GM18517 (cell line): ENCODE results near the gene LRRC14B.
A peak's percentile ranks its signal among the peaks of the same experiment; 100 is the strongest.
"Not testable (repeated sequence)": the region's sequence is repeated elsewhere in the genome, so short reads cannot be mapped to it uniquely, and the experiment has no call there.

Experiments used
- ATAC-seq: cut with Tn5 transposase; IDR thresholded peaks from one replicate; pipeline ENCODE4 v1.9.1; 2021; ENCODE audit warnings: mild to moderate bottlenecking, moderate library complexity; ENCODE audit not compliant: unreplicated experiment

The LRRC14B gene

DNA sequence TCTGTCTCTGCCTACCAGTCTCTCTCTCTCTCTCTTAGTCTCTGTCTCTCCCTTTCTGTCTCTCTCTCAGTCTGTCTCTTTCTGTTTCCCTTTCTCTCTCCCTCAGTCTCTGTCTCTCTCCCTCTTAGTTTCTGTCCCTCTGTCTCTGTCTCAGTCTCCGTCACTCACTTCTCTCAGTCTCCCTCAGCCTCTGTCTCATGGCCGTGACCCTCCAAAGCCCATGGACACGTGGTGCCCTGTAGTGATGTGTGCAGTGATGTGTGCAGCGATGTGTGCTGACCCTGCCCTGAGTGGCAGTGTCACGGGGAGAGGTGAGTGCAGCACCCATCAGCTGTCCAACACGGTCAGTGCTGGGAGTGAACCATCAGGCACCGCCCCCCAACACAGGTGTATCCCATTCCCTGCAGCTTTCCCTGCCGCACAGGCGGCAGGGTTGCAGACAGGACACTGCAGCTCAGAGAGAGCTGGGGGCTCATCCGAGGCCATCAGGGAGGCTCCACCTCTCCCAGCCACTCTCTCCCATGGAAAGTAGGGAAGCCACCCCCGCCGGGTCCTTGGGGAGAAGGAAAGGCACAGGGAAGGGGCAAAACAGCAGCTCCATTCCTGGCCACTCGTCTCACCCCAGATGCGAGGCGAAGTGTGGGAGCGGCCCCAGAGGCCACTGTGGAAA lies 794 bp upstream of the LRRC14B start:
- ATAC-seq, result peak; percentile 55

DNA sequence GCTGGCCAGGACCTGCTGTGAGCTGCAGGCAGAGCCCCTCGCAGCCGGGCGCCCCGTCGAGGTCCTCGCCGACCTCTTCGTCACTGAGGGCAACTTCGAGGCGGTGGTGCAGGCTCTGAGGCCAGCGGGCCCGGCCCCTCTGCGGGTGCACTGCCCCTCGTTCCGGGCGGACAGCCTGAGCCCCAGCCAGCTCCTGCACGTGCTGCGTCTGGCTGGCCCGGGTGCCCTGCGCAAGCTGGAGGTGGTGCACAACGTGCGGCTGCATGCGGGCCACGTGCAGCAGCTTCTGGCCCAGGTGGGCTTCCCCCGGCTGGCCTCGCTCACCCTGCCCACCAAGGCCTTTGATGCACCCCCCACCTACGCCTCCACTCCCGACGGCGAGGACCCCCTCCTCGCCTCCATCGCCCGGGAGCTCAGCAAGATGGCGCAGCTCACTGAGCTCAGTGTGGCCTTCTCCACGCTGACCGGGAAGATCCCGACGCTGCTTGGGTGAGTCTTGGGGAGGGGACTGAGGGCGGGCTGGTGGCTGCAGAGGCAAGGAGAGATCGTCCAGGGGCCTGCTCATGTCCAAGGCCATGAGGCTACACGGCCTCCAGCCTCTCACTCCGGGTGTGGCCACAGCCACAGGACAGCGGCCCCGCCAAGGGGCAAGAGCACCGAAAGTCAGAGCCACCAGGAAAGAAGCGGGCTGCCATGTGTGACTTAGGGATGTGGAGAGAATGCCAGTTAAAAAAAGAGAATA lies 825 bp downstream of the LRRC14B start:
- ATAC-seq, result no peak

DNA sequence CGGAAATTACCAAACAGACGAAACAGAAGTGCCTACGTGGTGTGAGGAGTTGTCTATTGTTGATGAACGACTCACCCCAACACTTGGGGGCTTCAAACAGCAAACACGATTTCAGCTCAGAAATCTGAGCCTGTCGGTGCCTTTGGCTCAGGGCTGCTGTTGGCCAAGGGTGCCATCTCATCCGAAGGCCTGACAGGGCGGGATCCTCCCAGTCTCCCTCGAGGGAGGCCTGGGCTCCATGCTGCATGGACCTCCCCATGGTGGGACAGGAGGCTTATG lies 1.3 kb downstream of the LRRC14B start:
- ATAC-seq, result no peak

DNA sequence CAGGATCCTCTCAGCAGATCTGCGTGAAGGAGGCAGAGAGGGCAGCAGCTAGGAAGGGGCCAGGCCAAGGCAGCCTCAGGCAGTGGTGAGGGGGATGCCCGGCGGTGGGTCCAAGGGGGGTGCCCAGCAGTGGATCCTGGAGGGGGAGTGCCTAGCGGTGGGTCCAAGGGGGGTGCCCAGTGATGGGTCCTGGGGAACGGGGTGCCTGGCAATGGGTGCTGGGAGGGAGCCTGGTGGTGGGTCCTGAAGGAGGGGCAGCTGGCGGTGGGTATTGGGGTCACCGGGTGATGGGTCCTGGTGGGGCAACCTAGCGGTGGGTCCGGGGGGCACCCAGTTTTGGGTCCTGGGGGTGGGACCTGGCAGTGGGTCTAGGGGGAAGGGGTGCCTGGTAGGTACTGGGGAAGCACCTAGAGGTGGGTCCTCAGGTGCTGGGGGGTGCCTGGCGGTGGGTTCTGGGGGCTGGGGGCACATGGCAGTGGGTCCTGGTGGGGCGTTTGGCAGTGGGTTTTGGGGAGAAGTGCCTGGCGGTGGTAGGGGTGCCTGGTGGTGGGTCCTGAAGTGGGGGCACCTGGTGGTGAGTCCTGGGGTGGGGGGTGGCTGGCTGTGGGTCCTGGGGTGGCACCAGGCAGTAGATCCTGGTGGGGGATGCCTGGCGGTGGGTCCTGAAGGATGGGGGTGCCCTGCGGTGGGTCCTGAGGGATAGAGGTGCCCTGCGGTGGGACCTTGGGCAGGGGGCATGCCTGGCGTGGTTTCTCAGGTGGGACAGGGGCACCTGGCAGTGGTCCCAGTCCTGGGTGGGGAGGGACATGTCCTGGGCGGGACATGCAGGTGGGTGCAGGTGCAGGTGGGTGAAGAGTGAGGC lies 1.9 kb downstream of the LRRC14B start:
- ATAC-seq, result no peak

DNA sequence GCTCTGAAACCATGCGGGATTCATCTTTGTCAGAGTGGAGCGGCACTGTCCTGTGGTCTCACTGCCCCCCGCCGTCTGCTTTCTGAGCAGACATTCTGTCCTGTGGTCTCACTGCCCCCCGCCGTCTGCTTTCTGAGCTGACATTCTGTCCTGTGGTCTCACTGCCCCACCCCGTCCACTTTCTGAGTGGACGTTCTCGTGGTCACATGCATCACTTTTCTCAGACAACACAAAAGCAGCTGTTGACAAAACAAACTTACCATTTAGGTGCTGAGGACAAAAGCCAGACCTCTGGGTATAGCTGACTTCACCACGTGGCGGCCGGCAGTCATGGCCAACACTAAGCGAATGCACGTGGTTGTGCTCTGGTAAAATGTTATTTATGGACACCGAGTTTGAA lies 2.8 kb downstream of the LRRC14B start:
- ATAC-seq, result no peak

DNA sequence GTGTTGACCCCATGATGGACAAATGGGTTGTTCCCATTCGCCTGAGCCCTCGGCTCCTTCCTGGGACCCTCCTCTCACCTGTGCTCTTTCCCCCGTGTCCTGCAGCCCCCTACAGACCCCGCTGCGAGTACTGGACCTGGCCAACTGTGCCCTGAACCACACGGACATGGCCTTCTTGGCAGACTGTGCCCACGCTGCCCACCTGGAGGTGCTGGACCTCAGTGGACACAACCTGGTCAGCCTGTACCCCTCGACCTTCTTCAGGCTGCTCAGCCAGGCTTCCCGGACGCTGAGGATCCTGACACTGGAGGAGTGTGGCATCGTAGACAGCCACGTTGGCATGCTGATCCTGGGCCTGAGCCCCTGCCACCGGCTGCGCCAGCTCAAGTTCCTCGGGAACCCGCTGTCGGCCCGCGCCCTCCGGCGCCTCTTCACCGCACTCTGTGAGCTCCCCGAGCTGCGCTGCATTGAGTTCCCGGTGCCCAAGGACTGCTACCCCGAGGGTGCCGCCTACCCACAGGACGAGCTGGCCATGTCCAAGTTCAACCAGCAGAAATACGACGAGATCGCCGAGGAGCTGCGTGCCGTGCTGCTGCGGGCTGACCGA lies 3.4 kb downstream of the LRRC14B start:
- ATAC-seq, result no peak

DNA sequence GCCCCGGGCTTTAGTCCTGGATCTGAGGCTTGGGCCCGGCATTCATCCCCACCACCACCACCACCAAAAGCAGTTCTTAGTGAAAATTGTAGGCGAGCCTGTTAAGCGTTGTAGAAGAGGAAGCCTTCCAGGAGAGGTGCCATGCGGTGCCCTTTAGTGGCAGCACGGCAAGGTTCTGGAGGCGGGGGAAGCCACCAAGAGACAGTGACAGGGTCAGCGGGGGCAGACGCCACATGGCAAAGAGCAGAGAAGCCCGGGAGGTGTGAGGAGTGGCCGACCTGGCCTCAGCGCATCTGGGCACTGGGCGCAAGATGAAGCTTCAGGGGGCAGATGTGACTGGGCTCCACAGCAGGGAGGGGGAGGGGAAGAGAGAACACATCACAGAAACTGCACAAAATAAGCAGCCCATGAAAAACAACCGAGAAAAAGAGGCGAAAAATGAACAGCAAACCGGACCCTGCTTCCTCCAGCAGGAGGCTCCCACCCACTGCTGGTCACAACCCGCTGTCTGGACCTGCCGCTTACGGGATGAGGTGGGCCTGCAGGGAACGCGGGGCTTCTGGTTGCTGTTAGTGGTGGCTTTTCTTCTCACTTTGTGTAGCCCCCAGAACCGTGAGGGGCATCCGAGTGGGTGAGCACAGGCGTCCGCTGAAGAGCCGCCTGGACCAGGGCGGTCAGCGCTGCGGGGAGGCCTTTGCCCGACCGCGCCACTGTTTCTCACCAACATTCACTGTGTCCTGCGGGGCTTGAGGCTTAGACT lies 4.3 kb downstream of the LRRC14B start:
- ATAC-seq, result no peak

DNA sequence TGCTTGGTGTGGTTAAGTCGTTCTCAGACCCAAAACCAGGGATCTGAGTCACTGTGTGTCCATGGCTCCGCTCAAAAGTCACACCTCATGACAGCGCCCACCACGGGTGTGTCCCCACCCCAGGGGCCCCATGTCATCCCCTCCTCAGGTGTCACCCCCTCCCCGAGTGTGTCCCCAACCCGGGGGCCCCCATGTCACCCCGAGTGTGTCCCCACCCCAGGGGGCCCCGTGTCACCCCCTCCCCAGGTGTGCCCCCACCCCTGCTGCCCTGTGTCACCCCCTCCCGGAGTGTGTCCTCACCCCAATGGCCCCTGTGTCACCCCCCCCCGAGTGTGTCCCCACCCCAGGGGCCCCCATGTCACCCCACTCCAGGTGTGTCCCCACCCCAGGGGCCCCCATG lies 5.1 kb downstream of the LRRC14B start:
- no peak for ATAC-seq

DNA sequence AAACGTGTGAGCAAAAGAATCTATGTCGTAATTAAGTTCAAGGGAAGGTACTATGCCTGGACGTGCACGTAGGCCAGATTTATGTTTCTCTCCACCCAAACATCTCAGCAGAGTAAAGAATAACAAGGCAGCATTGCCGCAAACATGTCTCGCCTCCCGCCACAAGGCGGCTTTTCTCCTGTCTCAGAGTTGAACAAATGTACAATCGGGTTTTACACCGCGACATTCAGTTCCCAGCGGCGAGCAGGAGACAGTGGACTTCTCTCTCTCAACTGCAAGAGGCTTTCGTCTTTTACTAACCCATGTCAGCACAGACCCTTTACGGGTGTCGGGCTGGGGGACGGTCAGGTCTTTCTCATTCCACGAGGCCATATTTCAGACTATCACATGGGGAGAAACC lies 5.7 kb downstream of the LRRC14B start:
- not testable (repeated sequence) for ATAC-seq

DNA sequence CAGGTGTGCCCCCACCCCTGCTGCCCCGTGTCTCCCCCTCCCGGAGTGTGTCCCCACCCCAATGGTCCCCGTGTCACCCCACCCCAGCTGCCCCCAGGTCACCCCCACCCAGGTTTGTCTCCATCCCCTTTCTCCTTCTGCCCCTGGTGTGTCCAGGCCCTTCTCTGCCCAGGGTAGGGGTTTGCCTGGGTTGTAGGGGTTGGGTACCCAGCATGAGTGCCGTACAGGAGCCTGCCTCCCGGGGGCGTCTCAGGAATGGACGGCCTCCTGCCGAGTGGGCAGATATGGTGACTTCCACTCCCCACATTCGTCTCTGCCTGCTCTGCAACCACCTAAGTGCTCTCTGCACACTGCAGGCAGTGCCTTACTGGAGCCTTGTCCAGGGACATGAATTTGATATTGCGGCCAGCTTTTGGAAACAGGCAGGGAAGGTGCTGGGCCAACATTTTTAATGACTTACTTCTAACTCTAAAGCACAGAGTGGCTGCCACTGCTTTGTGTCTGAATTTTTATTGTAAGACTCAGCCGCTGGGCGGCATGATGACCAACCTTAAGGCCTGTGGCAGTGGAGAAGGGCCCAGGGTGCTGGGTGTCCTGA lies 6.7 kb downstream of the LRRC14B start:
- no peak for ATAC-seq

DNA sequence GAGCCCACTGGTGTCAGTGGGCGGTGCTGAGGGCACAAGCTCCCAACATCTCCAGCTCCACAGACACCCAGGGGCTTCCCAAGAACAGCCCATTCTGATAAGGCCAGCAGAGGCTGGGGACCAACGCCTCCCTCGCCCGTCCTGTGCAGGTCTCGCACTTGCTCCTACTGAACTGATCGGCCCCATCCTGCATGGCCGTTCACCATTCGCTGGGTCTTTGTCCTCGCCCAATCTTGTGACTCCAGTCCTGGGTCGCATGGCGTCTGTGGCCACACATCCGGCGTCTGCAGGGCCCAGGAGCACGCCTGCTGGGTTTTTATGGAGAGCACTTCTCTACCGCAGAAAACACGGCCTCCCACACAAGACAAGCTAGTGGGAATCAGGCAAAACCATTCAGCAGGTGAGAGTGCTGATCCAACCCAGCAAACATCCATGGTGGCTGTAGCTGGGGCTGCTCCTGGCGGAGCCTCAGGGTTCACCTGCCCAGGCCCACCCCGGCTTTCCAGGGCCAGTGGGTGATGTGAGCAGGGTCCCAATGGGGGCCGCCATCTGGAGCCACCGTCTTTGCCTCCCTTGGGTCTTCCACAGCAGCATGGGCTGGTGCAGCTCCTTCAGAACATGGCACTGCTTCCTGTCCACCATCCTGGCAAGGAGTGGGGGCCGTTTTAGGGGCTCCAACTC lies 7.4 kb downstream of the LRRC14B start:
- ATAC-seq, result no peak

DNA sequence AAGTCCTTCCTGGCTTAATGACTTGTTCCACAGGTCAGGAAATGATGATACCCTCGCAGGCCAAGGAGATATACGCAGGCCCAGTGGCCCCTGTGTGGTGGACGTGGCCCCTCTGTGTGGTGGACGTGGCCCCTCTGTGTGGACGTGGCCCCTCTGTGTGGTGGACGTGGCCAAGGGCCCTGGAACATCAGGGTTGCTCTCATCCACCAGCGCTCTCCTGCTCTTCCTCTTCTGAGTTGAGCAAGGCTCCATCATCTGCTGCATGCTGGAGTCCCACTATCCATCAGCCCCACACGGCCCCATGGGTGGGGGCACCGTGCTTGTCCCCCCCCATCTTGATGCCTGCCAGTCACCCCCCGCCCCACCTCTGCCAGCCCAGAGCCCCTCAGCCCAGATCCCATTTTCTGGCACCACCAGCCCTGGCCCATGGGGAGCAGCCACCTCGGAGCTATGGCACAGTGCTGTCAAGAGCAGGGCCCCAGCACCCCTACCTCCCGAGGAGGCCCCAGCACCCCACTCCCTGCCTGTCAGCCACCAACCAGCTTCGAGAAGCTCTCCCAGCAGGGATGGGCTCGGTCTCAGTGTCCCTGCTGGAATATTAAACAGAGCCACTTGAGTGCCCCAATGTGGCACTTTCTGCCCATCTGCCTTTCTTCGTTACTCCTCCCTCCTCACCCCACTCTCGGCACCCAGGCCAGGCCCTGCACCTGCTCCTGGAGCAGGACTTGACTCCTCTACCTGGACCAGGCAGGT lies 8.1 kb downstream of the LRRC14B start:
- ATAC-seq, result no peak

DNA sequence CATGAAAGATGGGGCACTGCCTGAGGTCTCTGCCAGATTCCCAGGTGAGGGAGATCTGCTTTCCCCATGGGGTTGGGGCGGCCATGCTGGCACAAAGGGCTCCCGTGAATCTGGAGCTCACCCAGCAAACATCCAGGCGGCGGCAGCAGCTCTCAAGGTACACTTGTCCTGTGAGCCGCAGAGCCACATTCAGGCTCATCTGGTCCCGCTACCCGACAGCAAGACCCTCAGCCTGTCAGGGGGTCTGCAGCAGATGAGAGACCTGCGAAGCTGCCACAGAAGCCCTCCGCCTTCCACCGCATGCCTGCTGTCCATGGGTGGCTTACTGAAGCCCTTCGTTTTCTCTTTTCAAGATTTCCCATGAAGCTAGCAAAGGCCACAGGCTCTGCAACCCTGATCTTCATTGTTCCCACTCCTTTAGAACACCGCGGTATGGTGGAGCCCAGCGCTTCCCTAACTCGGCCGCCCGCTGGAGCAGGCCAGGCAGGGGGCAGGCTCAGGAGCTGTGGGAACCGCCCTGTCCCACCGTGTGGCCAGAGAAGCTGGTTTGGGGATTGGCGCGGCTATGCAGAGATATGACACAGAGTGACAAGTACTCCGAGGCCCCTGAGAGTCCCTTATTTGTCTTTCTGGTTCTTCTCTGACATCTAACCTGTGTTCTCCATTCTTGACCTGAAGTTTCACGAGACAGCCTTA lies 8.8 kb downstream of the LRRC14B start:
- no peak for ATAC-seq

DNA sequence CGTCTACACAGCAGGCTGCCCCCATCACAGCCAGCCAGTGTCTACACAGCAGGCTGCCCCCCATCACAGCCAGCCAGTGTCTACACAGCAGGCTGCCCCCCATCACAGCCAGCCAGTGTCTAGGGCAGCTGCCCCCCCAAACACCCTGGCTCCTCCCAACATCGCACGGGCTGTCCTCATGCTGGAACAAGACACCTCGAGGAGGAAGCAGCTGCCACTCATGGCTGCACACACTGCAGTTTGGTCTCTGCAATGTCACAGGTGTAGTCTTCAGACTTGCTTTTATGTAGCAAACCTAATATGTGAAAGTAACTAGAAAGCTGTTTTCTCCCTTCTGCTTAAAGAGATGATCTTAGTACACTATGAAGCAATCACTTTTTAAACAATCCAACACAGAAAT lies 9.7 kb downstream of the LRRC14B start:
- ATAC-seq, result no peak

DNA sequence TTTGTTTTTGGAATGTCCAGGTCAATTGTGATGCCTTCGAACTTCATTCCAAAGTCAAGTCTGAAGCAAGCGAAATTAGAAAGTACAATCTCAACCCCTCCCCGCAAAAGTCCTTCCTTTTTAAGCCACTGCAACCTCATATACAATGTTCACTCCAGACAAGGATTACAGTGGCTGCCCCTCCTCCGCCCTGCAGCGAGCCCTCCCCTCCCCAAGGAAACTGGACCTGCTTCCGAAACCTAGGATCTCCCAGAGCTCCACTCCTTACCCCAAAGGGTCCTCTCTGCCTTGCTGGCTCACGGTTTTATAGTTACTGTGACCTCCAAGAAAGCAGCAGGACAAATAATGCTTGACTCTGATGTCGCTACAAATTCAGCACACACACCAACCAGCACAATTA lies 10.4 kb downstream of the LRRC14B start:
- ATAC-seq, result no peak

DNA sequence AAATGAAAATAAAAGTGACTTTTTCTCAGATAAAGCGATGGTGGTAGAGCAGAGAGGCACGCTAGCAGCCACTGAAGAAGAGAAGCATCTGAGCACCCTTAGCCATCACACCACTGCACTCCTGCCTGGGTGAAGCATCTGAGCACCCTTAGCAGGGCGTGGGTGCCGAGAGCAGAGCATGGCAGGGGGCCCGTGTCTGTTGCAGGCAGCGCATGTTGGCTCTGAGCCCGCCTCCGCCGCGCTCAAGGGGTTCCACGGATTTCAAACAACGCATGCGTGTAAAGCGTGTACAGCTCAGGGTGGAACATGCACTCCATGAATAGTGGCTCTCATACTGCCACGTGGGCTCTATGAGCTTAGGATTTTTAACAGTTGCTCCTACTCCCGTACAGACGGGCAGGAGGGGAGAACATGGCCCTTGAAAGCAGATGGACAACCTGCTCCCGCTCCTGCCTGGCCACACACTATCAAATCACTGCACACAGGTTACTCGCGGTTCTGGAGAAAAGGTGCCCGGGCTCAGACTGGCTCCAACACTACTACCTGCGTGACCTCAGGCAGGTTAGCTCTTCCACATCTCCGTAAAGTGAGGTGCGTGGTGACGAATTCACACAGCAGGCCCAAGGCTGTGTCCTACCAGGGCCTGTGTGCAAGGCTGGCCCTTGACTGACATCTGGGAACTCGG lies 12.1 kb downstream of the LRRC14B start:
- ATAC-seq, result no peak

DNA sequence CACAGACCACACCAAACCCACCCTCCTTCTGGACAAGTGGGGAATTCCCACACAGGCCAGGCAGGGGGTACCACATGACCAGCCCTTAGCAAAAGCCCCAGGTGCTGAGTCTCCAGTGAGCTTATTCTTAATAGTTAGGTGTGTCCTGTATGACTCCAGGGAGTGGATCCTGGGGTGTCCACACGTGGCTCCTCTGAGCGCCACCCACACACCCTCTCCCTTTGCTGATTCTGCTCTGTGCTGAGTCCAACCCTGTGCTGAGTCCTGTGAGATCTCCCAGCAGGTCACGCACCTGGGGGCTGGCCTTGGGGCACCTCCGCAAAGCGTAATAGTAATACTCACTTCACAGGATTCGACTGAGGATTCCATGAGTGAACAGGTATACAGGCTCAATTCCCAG lies 12.7 kb downstream of the LRRC14B start:
- no peak for ATAC-seq

DNA sequence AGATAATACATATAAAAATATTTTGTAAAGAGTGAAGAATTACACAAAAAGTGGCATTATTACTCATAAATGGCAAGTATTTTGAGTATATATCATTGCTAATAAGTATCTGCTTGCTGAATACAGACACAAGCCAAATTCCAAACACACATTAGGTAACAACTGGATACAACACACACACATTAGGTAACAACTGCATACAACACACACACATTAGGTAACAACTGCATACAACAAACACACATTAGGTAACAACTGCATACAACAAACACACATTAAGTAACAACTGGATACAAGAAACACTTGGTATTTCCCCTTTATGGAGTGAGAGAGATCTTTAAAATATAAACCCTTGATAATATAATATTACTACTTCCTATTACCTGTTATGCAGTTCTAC lies 13.2 kb downstream of the LRRC14B start:
- ATAC-seq, result no peak
